ENCODE measurements around the gene FXYD5. TPM values are rescaled to one million over a fixed set of nuclear protein-coding genes. Genes with fewer than 3 reads are reported as not detected.

Gene FXYD5
- total and polyA plus RNA-seq, 2 donors (not counting 3 experiments of a cell fraction or from before 2014, with no cell fraction given): 223 to 290 TPM

DNA sequence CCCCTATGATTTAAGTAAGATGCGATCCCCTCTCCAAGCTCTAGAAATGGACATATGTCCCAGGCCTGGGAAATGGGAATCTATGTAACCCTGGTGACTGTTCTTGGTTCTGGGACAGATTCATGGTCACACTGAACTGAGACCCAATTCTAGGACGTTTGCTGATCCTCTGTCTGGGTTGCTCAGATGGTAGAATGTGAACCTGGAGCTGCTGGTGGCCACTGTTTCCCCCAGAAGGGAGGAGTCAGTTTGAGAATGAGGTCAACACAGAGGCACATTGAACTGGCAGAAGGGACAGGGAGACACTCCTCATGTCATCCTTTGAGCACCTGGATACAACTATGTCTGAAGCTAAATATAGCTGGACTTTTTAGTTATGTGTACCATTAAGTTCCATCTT is 44.9 kb downstream of the FXYD5 start:
- intact Hi-C loops (cut with micrococcal nuclease): no loop called here
- TF ChIP-seq, protein P1, sequence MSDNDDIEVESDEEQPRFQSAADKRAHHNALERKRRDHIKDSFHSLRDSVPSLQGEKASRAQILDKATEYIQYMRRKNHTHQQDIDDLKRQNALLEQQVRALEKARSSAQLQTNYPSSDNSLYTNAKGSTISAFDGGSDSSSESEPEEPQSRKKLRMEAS (IDR thresholded peaks at IDR 0.05; ENCODE audit: insufficient read depth, insufficient read length): no peak
- no peak for TF ChIP-seq CTCF (IDR thresholded peaks at IDR 0.05; ENCODE audit: extremely low read depth in 1 of 2, insufficient read depth in 1 of 2, low read depth in 1 of 2, low read length in 2 of 2)
- TF ChIP-seq JUN (IDR thresholded peaks at IDR 0.05; ENCODE audit: borderline replicate concordance, insufficient read depth, insufficient read length, low read depth): no peak
- TF ChIP-seq FOS (IDR thresholded peaks at IDR 0.05; ENCODE audit: borderline replicate concordance, insufficient read depth, low read length): no peak
- no peak for TF ChIP-seq EZH2 (IDR thresholded peaks at IDR 0.05; ENCODE audit: borderline replicate concordance, low read depth, low read length, severe bottlenecking)
- no peak for TF ChIP-seq MYC (IDR thresholded peaks at IDR 0.05; ENCODE audit: low read depth, low read length)
- TF ChIP-seq POLR2AphosphoS5 (IDR thresholded peaks at IDR 0.05; ENCODE audit: insufficient read depth, low read depth, low read length): no peak
- no peak for TF ChIP-seq POLR2A (IDR thresholded peaks at IDR 0.05; ENCODE audit: low read depth, low read length)
- no peak for TF ChIP-seq GATA2 (IDR thresholded peaks at IDR 0.05; ENCODE audit: insufficient read depth, insufficient read length, low read depth, low read length)
- no peaks in the 10 kb centered on the region for H3K9me1 ChIP-seq (replicated peaks; ENCODE audit: control insufficient read depth, extremely low read depth, insufficient read depth, low read length)
- no peaks in the 10 kb centered on the region for H3K9me3 ChIP-seq (replicated peaks; ENCODE audit: control insufficient read depth, insufficient read depth, low read length)
- FAIRE-seq: no peak
- H3K4me1 ChIP-seq (ENCODE audit: control insufficient read depth, extremely low read depth, insufficient read depth, low read length): no peaks in the 10 kb centered on the region
- H3K79me2 ChIP-seq (ENCODE audit: control insufficient read depth, insufficient read depth, low read length): no peaks in the 10 kb centered on the region
- H3K36me3 ChIP-seq (ENCODE audit: control insufficient read depth in 2 of 2, extremely low read depth in 1 of 2, insufficient read depth in 2 of 2, low read length in 2 of 2): no peaks in the 10 kb centered on the region
- ChIA-PET POLR2A (no interaction called here), CTCF (interaction anchor here (1.3 kb wide), 1 partner anchor 58 kb away, joined by 3 read pairs; no protein-coding TSS in a partner anchor)
- peaks cover 0 to 13% of the 10 kb centered on the region in 2 experiments for H3K27me3 ChIP-seq (ENCODE audit: control insufficient read depth in 2 of 2, insufficient read depth in 2 of 2, low read length in 2 of 2)
- no peak overlapping the region for H3K4me2 ChIP-seq (ENCODE audit: insufficient read depth, low read length)
- no peak for DNase-seq (ENCODE audit: low read depth, low spot score)
- H3K4me3 ChIP-seq (replicated peaks in 1 of 3; ENCODE audit: insufficient read depth in 1 of 3, low read depth in 1 of 3, low read length in 3 of 3): no peak overlapping the region
- no peak overlapping the region for H2AFZ ChIP-seq (ENCODE audit: low read depth, low read length)
- H3K9ac ChIP-seq (replicated peaks; ENCODE audit: extremely low read depth, insufficient read depth, low read length): no peak overlapping the region
- H4K20me1 ChIP-seq (replicated peaks; ENCODE audit: control insufficient read depth, extremely low read depth, insufficient read depth, low read length): no peaks in the 10 kb centered on the region
- no peak overlapping the region for H3K27ac ChIP-seq (ENCODE audit: insufficient read depth, low read depth, low read length)
- dilution Hi-C loops (cut with MboI; ENCODE audit: extremely low pct_ligation_motif_present, low sequenced_read_pairs): no loop called here
- no TSS peak for BruUV-seq (replicated peaks)

All from endothelial cell of umbilical vein (primary cell).